Measurements from ENCODE around the gene SNRPF. TPM values are rescaled to one million over a fixed set of nuclear protein-coding genes. Genes with fewer than 3 reads are reported as not detected.

Gene SNRPF
- total and polyA plus RNA-seq, 2 of the 8 experiments (the other 6 are each of a cell fraction or from before 2014, with no cell fraction given) = 58.5 to 79.7 TPM

DNA sequence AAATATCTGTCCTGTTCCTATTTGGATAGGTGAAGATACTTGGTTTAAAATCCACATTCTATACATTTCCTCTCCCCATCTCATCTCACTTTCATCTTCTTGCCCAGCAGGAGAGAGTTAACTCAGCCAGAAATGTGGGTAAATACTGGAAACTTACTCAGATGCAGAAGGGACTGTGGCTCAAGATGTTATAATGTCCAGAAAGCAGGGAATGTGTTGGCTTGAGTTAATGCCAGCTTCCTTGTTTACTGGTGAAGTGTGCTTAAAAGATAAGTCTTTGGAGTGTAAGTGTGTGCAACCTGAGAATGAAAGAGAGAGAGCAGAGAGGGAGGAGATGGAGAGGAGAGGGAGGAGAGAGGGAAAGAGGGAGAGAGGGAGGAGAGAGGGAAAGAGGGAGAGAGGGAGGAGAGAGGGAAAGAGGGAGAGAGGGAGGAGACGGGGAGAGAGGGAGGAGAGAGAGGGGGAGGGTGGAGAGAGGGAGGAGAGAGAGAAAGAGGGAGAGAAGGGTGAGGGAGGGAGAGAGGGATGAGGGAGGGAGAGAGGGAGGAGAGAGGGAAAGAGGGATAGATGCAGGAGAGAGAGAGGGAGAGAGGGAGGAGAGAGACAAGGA lies 22.0 kb upstream of the SNRPF start:
- Histone ChIP-seq H3K79me1 (ENCODE audit: low read depth, low read length) (no peaks in the 10 kb centered on the region), H4K8ac (ENCODE audit: extremely low read depth, insufficient read depth, low read length) (no peak overlapping the region), H3K4ac (replicated peaks; ENCODE audit: insufficient read length, low read depth, low read length) (no peak overlapping the region), H3K14ac (ENCODE audit: insufficient read length) (no peak overlapping the region), H2AK5ac (ENCODE audit: low read depth, low read length) (no peak overlapping the region), H2BK5ac (ENCODE audit: low read depth, low read length) (no peak overlapping the region), H4K91ac (replicated peaks; ENCODE audit: insufficient read length, low read length) (peak overlapping the region; percentile 2), H2BK12ac (ENCODE audit: low read depth, low read length) (no peak overlapping the region), H3K9ac (replicated peaks in 1 of 4; ENCODE audit: extremely low read depth in 1 of 4, low read depth in 3 of 4, low read length in 3 of 4) (no peak overlapping the region; a peak in 1 of 7 replicates), H3K9me3 (ENCODE audit: insufficient read depth in 2 of 2, low read depth in 1 of 2, low read length in 1 of 2) (no peaks in the 10 kb centered on the region), H3K36me3 (ENCODE audit: control insufficient read depth in 2 of 4, insufficient read depth in 4 of 4, low read length in 3 of 4) (no peaks in the 10 kb centered on the region), H3K79me2 (ENCODE audit: control insufficient read depth in 1 of 2, insufficient read depth in 2 of 2, low read length in 2 of 2) (no peaks in the 10 kb centered on the region), H3K23ac (ENCODE audit: insufficient read length) (no peak overlapping the region), H3K23me2 (ENCODE audit: low read depth, low read length) (no peaks in the 10 kb centered on the region; the same call in 1 of the 2 replicates), H2BK15ac (ENCODE audit: low read length) (no peak overlapping the region), H3K27ac (ENCODE audit: low read depth, low read length) (no peak overlapping the region), H4K5ac (ENCODE audit: insufficient read length, low read depth, low read length) (no peak overlapping the region), H3K4me3 (ENCODE audit: extremely low read depth in 1 of 4, insufficient read depth in 2 of 4, low read depth in 3 of 4, low read length in 4 of 4) (peak overlapping the region in 1 of 4 experiments; percentile 19; a peak in 1 of 8 replicates), H2BK20ac (ENCODE audit: low read length) (no peak overlapping the region), H3K56ac (replicated peaks; ENCODE audit: insufficient read length, low read depth, low read length) (no peak overlapping the region), H3K4me2 (ENCODE audit: insufficient read depth in 1 of 2, low read depth in 2 of 2, low read length in 2 of 2) (peak overlapping the region in 1 of 2 experiments; percentile 68; a peak in 2 of 4 replicates), H3K18ac (ENCODE audit: extremely low read depth, low read length) (no peak overlapping the region), H2AFZ (ENCODE audit: low read length) (peak overlapping the region; percentile 88), H2BK120ac (replicated peaks; ENCODE audit: low read depth, low read length) (no peak overlapping the region), H3K27me3 (replicated peaks in 1 of 4; ENCODE audit: control insufficient read depth in 3 of 4, extremely low read depth in 1 of 4, insufficient read depth in 3 of 4, low read length in 3 of 4) (no peaks in the 10 kb centered on the region), H3K4me1 (replicated peaks in 1 of 4; ENCODE audit: control insufficient read depth in 3 of 4, insufficient read depth in 4 of 4, low read length in 3 of 4) (peaks cover 0 to 3% (median 0%) of the 10 kb centered on the region in 4 experiments; a peak in 1 of 7 replicates), H4K20me1 (replicated peaks in 1 of 2; ENCODE audit: control insufficient read depth in 1 of 2, insufficient read depth in 2 of 2, low read length in 2 of 2) (no peaks in the 10 kb centered on the region)
- no CpG with 5 or more reads among the region's 1 CpG for WGBS, 2 experiments (ENCODE audit: extremely low coverage in 1 of 2, insufficient coverage in 1 of 2, insufficient read length in 1 of 2, insufficient replicate concordance in 2 of 2, low coverage in 1 of 2, low lambda C conversion rate in 2 of 2, missing lambda C conversion rate in 1 of 2)
- no peak for FAIRE-seq
- DNase-seq (ENCODE audit: low read depth in 1 of 2, low spot score in 2 of 2) = no peak
- CTCF ChIA-PET (ENCODE audit: partially characterized antibody) = interaction anchor here (0.6 kb wide), 2 partner anchors 217 to 262 kb away, joined by 3 to 4 read pairs; no protein-coding TSS in a partner anchor
- POLR2A ChIA-PET (ENCODE audit: partially characterized antibody) = no interaction called here
- TF ChIP-seq, protein P1, sequence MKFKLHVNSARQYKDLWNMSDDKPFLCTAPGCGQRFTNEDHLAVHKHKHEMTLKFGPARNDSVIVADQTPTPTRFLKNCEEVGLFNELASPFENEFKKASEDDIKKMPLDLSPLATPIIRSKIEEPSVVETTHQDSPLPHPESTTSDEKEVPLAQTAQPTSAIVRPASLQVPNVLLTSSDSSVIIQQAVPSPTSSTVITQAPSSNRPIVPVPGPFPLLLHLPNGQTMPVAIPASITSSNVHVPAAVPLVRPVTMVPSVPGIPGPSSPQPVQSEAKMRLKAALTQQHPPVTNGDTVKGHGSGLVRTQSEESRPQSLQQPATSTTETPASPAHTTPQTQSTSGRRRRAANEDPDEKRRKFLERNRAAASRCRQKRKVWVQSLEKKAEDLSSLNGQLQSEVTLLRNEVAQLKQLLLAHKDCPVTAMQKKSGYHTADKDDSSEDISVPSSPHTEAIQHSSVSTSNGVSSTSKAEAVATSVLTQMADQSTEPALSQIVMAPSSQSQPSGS (IDR thresholded peaks at IDR 0.05; ENCODE audit: low read length) = no peak
- TF ChIP-seq KDM1A (IDR thresholded peaks at IDR 0.05; ENCODE audit: borderline replicate concordance, low read length) (no peak), GABPA (IDR thresholded peaks at IDR 0.05; ENCODE audit: borderline replicate concordance, insufficient read depth, low read length) (no peak), BRCA1 (IDR thresholded peaks at IDR 0.05; ENCODE audit: low read depth, low read length) (no peak), CREB1 (IDR thresholded peaks at IDR 0.05) (no peak), BACH1 (IDR thresholded peaks at IDR 0.05; ENCODE audit: low read length) (no peak), ZNF274 (IDR thresholded peaks at IDR 0.05; ENCODE audit: borderline replicate concordance, extremely low read depth, low read length) (no peak), RNF2 (IDR thresholded peaks at IDR 0.05; ENCODE audit: borderline replicate concordance, low read depth, low read length, missing control alignments, poor library complexity, severe bottlenecking) (no peak), CHD1 (IDR thresholded peaks at IDR 0.05; ENCODE audit: low read depth, low read length) (no peak), SP1 (IDR thresholded peaks at IDR 0.05; ENCODE audit: low read depth, low read length) (no peak), JUN (IDR thresholded peaks at IDR 0.05; ENCODE audit: low read depth, low read length) (no peak), KDM4A (IDR thresholded peaks at IDR 0.05; ENCODE audit: low read depth, low read length, severe bottlenecking) (no peak)
